Measurements from ENCODE around the gene P2RX7.

DNA sequence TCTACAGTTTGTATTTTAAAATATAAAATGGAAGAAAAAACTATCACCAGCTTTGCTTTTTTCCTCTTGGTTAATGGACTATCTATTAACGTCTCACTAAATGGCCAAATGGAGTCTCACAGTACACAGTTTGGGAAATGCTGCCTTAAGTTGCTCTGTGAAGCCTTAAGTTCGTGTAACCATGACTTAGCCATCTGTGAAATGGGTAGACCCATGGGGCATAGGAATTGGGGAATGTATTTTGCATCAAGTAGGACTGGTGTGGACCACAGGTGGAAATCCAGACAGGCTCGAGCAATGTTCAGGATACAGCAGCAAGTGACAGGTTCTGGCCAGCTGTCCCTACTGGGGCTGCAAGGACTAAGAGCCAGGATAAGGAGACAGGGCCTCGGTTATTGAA, 4.8 kb downstream of the P2RX7 start:
- no peak for TF ChIP-seq POLR2AphosphoS5 (IDR thresholded peaks at IDR 0.05; ENCODE audit: low read depth)
- TF ChIP-seq, protein P1, sequence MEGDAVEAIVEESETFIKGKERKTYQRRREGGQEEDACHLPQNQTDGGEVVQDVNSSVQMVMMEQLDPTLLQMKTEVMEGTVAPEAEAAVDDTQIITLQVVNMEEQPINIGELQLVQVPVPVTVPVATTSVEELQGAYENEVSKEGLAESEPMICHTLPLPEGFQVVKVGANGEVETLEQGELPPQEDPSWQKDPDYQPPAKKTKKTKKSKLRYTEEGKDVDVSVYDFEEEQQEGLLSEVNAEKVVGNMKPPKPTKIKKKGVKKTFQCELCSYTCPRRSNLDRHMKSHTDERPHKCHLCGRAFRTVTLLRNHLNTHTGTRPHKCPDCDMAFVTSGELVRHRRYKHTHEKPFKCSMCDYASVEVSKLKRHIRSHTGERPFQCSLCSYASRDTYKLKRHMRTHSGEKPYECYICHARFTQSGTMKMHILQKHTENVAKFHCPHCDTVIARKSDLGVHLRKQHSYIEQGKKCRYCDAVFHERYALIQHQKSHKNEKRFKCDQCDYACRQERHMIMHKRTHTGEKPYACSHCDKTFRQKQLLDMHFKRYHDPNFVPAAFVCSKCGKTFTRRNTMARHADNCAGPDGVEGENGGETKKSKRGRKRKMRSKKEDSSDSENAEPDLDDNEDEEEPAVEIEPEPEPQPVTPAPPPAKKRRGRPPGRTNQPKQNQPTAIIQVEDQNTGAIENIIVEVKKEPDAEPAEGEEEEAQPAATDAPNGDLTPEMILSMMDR (IDR thresholded peaks at IDR 0.05; ENCODE audit: insufficient read depth, low read length) = no peak
- no peak for TF ChIP-seq GABPA (IDR thresholded peaks at IDR 0.05; ENCODE audit: low read depth)
- TF ChIP-seq, protein P2, sequence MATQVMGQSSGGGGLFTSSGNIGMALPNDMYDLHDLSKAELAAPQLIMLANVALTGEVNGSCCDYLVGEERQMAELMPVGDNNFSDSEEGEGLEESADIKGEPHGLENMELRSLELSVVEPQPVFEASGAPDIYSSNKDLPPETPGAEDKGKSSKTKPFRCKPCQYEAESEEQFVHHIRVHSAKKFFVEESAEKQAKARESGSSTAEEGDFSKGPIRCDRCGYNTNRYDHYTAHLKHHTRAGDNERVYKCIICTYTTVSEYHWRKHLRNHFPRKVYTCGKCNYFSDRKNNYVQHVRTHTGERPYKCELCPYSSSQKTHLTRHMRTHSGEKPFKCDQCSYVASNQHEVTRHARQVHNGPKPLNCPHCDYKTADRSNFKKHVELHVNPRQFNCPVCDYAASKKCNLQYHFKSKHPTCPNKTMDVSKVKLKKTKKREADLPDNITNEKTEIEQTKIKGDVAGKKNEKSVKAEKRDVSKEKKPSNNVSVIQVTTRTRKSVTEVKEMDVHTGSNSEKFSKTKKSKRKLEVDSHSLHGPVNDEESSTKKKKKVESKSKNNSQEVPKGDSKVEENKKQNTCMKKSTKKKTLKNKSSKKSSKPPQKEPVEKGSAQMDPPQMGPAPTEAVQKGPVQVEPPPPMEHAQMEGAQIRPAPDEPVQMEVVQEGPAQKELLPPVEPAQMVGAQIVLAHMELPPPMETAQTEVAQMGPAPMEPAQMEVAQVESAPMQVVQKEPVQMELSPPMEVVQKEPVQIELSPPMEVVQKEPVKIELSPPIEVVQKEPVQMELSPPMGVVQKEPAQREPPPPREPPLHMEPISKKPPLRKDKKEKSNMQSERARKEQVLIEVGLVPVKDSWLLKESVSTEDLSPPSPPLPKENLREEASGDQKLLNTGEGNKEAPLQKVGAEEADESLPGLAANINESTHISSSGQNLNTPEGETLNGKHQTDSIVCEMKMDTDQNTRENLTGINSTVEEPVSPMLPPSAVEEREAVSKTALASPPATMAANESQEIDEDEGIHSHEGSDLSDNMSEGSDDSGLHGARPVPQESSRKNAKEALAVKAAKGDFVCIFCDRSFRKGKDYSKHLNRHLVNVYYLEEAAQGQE (IDR thresholded peaks at IDR 0.05; ENCODE audit: insufficient replicate concordance, low read depth) = no peak
- no peak for TF ChIP-seq SPI1 (IDR thresholded peaks at IDR 0.05; ENCODE audit: borderline replicate concordance, low read depth)

All from HL-60 (cell line).